Neuronal stem cell (in vitro differentiated cells): Measurements from ENCODE around the gene ADRB2.

Experiments used
- DNase-seq: peaks from one replicate; pipeline ENCODE4 v3.0.0-alpha.2; 2013; ENCODE audit warnings: low spot score
- H2AFZ ChIP-seq: one replicate; pipeline ENCODE4 v1.6.1; 2013; ENCODE audit warnings: mild to moderate bottlenecking, low read length, inconsistent platforms
- H2AK5ac ChIP-seq: 2 replicates; pipeline ENCODE4 v1.6.1; 2013; ENCODE audit warnings: low read depth, mild to moderate bottlenecking, inconsistent platforms, low read length, moderate library complexity, mixed read lengths
- H2BK120ac ChIP-seq: 2 replicates; pipeline ENCODE4 v1.6.1; 2013; ENCODE audit warnings: low read depth, mild to moderate bottlenecking, inconsistent platforms, low read length, moderate library complexity, mixed read lengths
- H2BK12ac ChIP-seq: one replicate; pipeline ENCODE4 v1.6.1; 2013; ENCODE audit warnings: low read length, inconsistent platforms
- H2BK15ac ChIP-seq: 2 replicates; pipeline ENCODE4 v1.6.1; 2013; ENCODE audit warnings: mild to moderate bottlenecking, low read length, inconsistent platforms, mixed read lengths
- H2BK5ac ChIP-seq: one replicate; pipeline ENCODE4 v1.6.1; 2013; ENCODE audit warnings: inconsistent platforms, mild to moderate bottlenecking, low read length, moderate library complexity
- H3K14ac ChIP-seq: one replicate; pipeline ENCODE4 v1.6.1; 2013; ENCODE audit warnings: low read length, inconsistent platforms
- H3K18ac ChIP-seq: 2 replicates; pipeline ENCODE4 v1.6.1; 2013; ENCODE audit warnings: low read length, inconsistent platforms
- H3K23ac ChIP-seq: 2 replicates; pipeline ENCODE4 v1.6.1; 2013; ENCODE audit warnings: low read depth, mild to moderate bottlenecking, mixed read lengths, low read length, inconsistent platforms; ENCODE audit not compliant: poor library complexity
- H3K27ac ChIP-seq: replicated peaks from 3 replicates; pipeline ENCODE4 v1.5.1; 2013; ENCODE audit warnings: low read length, inconsistent platforms
- H3K27me3 ChIP-seq, 3 experiments: 2 replicates each; pipeline ENCODE4 v1.6.1; 2013; ENCODE audit warnings: low read length in 3 of 3, mild to moderate bottlenecking in 2 of 3, inconsistent platforms in 1 of 3, low read depth in 1 of 3, mixed read lengths in 1 of 3, moderate library complexity in 1 of 3; ENCODE audit not compliant: control insufficient read depth in 3 of 3, insufficient read depth in 3 of 3
- H3K36me3 ChIP-seq, 2 donors: replicated peaks in 1 of 2; 2 replicates each; pipeline ENCODE4 v1.6.1; 2013; ENCODE audit warnings: low read length in 2 of 2; ENCODE audit not compliant: control insufficient read depth in 2 of 2, insufficient read depth in 2 of 2
- H3K4ac ChIP-seq: 2 replicates; pipeline ENCODE4 v1.6.1; 2013; ENCODE audit warnings: inconsistent platforms, mild to moderate bottlenecking, low read length, moderate library complexity
- H3K4me1 ChIP-seq, 2 donors: 1 replicate in 1 of 2; 2 replicates in 1 of 2; pipeline ENCODE4 v1.6.1; 2013; ENCODE audit warnings: low read length in 2 of 2, low read depth in 1 of 2; ENCODE audit not compliant: control insufficient read depth in 2 of 2, insufficient read depth in 1 of 2
- H3K4me2 ChIP-seq: one replicate; pipeline ENCODE4 v1.6.1; 2013; ENCODE audit warnings: mild to moderate bottlenecking, low read length, inconsistent platforms; ENCODE audit not compliant: insufficient read depth, poor library complexity, severe bottlenecking
- H3K4me3 ChIP-seq, 2 donors: 2 replicates each; pipeline ENCODE4 v1.5.1; 2013; ENCODE audit warnings: low read length in 2 of 2, mild to moderate bottlenecking in 2 of 2, inconsistent platforms in 1 of 2, moderate library complexity in 1 of 2
- H3K79me1 ChIP-seq: one replicate; pipeline ENCODE4 v1.6.1; 2013; ENCODE audit warnings: low read depth, mild to moderate bottlenecking, inconsistent platforms, low read length, moderate library complexity
- H3K9ac ChIP-seq: one replicate; pipeline ENCODE4 v1.6.1; 2013; ENCODE audit warnings: mild to moderate bottlenecking, low read depth, low read length, inconsistent platforms; ENCODE audit not compliant: poor library complexity
- H3K9me3 ChIP-seq, 2 donors: replicated peaks in 1 of 2; 2 replicates each; pipeline versions ENCODE3 to v1.6.1; 2013; ENCODE audit warnings: low read length in 2 of 2, mild to moderate bottlenecking in 2 of 2, inconsistent platforms in 1 of 2, low read depth in 1 of 2, mixed read lengths in 1 of 2, moderate library complexity in 1 of 2; ENCODE audit not compliant: control insufficient read depth in 2 of 2, insufficient read depth in 1 of 2
- H4K8ac ChIP-seq: one replicate; pipeline ENCODE4 v1.6.1; 2013; ENCODE audit warnings: low read depth, mild to moderate bottlenecking, inconsistent platforms, low read length, moderate library complexity
- H4K91ac ChIP-seq: one replicate; pipeline ENCODE4 v1.6.1; 2013; ENCODE audit warnings: low read length, low read depth, mild to moderate bottlenecking, inconsistent platforms; ENCODE audit not compliant: poor library complexity
- WGBS, 2 donors: extraction: QIAGEN DNeasy Blood & Tissue Kit; methylation state at CpG; one replicate each; pipeline ENCODE4 v1.1.7; 2013; ENCODE audit warnings: missing lambda C conversion rate in 2 of 2, mixed read lengths in 1 of 2; ENCODE audit not compliant: insufficient read length in 2 of 2, insufficient replicate concordance in 1 of 2; ENCODE audit errors: extremely low coverage in 2 of 2; 5-methylcytosine and 5-hydroxymethylcytosine counted together

The ADRB2 gene

DNA sequence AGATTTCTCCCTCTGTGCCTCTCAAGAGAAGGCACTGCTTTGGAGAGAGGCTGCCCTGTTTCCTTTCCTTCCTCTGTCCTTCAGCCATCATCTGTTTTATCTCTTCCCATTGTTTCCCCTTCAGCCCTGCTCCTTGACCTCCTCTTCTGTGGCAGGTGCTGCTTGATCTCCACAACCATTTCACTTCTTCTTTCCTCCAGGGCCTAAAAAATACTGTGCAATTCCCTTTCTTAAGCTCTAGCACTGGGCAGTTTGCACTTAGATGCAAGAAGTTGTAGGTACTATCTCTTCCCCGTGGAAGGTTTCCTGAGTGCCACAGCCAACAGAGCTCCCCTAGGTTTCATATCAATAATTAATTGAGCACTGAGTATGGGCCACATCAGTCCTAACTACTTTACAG, 8.8 kb upstream of the ADRB2 start:
- Histone ChIP-seq H3K4me2 (no peak overlapping the region), H3K4me3 (no peak overlapping the region), H2AK5ac (no peak overlapping the region), H3K9me3 (no peaks in the 10 kb centered on the region), H2BK12ac (no peak overlapping the region), H4K91ac (no peak overlapping the region), H4K8ac (no peak overlapping the region), H2BK120ac (no peak overlapping the region), H2BK15ac (no peak overlapping the region), H3K4ac (no peak overlapping the region), H3K27ac (no peak overlapping the region), H3K9ac (no peak overlapping the region), H2BK5ac (no peak overlapping the region), H3K4me1 (peaks cover 0 to 2% of the 10 kb centered on the region in 2 donors), H3K18ac (peak overlapping the region; percentile 40), H3K23ac (no peak overlapping the region), H2AFZ (no peak overlapping the region), H3K27me3 (no peaks in the 10 kb centered on the region), H3K79me1 (no peaks in the 10 kb centered on the region), H3K36me3 (no peaks in the 10 kb centered on the region), H3K14ac (no peak overlapping the region)
- DNase-seq: no peak
- WGBS, 2 donors: no CpG with 5 or more reads among the region's 1 CpG

DNA sequence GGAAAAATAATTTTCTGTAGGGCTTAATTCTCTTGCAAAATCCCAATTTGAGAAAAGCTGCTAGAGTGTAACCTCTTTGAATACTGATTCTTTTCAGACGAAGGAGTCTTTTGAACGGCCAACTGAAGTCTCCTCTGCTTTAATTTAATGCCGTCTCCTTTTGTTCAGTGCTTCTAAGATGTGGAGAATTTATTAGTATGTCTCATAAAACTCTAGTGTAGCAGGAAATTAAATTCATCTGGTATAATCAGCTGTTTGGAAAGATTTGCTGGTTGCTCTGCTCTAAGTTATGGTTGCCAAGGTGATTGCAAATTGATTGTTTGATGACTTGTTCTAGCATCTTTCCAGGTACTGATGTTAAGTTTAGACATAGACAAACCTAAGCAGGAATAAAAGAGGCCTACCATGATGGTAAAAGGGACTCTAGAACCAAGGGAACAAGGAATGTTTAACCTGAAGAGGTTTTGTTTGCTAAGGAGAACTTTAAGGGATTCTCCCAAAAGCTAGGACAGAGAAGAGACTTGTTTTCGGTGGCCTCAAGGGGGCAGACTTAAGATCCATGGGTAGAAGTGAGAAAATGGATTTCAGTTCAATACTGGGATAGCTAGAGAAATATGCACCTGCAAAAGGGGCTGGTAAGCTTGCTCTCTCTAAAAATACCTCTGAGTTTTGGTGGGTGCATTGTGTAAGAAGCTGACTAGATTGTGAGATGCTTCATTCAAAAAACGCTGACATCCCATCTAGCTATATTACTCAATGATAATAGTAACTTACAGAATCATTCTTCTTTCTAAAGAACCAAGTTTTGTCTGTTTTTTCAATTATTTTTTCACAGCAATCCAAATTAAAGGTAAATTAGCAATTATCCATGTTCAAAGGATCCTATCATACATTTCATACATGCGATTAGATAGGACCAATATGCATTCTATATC, 5.7 kb upstream of the ADRB2 start:
- peak; percentile 14 for DNase-seq
- no peak overlapping the region for H4K91ac ChIP-seq
- H3K4me1 ChIP-seq: peaks cover 0 to 3% of the 10 kb centered on the region in 2 donors
- no peaks in the 10 kb centered on the region for H3K9me3 ChIP-seq
- H2AFZ ChIP-seq: no peak overlapping the region
- H2BK120ac ChIP-seq: no peak overlapping the region
- no peaks in the 10 kb centered on the region for H3K36me3 ChIP-seq
- no peak overlapping the region for H3K23ac ChIP-seq
- H3K9ac ChIP-seq: no peak overlapping the region
- no peak overlapping the region for H2BK12ac ChIP-seq
- H3K27me3 ChIP-seq: peaks cover 0 to 8% (median 3%) of the 10 kb centered on the region in 3 experiments
- no peak overlapping the region for H2BK5ac ChIP-seq
- H2AK5ac ChIP-seq: no peak overlapping the region
- H3K14ac ChIP-seq: no peak overlapping the region
- WGBS, 2 donors: no CpG with 5 or more reads among the region's 6 CpGs
- no peak overlapping the region for H3K4ac ChIP-seq
- no peak overlapping the region for H2BK15ac ChIP-seq
- H3K27ac ChIP-seq: no peak overlapping the region
- H3K79me1 ChIP-seq: no peaks in the 10 kb centered on the region
- H3K18ac ChIP-seq: no peak overlapping the region
- H3K4me2 ChIP-seq: no peak overlapping the region
- no peak overlapping the region for H4K8ac ChIP-seq
- no peak overlapping the region for H3K4me3 ChIP-seq

DNA sequence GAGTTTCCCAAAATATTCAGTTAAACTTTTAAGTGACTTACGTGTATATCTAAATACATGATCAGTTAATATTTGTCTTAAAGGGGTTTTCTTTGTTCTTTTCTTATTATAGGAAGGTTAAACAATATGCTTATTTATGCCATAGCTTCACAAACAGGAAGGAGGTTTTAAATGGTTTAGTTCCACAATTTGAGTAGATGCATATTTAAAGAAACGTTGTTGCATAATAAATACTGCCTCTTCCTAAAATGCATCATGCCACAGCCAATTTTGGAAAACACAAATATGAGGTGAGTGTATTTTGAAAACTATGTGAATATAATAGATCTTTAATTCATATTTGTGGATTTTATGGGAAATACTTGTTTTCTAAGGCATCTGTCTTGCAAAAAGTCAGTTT, 2.5 kb upstream of the ADRB2 start:
- no CpG with 5 or more reads among the region's 2 CpGs for WGBS, 2 donors
- no peak overlapping the region for H3K4me3 ChIP-seq
- H3K4me1 ChIP-seq: peaks cover 4 to 6% of the 10 kb centered on the region in 2 donors
- H2AK5ac ChIP-seq: no peak overlapping the region
- no peak overlapping the region for H2BK12ac ChIP-seq
- H3K4ac ChIP-seq: no peak overlapping the region
- no peak overlapping the region for H4K91ac ChIP-seq
- no peak overlapping the region for H2BK5ac ChIP-seq
- no peak overlapping the region for H2AFZ ChIP-seq
- H3K36me3 ChIP-seq: no peaks in the 10 kb centered on the region
- H3K4me2 ChIP-seq: no peak overlapping the region
- H3K18ac ChIP-seq: no peak overlapping the region
- H3K27ac ChIP-seq: no peak overlapping the region
- H3K9ac ChIP-seq: no peak overlapping the region
- no peak overlapping the region for H2BK120ac ChIP-seq
- no peak overlapping the region for H2BK15ac ChIP-seq
- H3K79me1 ChIP-seq: peaks cover 4% of the 10 kb centered on the region
- no peak overlapping the region for H4K8ac ChIP-seq
- peaks cover 0 to 4% of the 10 kb centered on the region in 2 donors for H3K9me3 ChIP-seq
- no peak for DNase-seq
- H3K27me3 ChIP-seq: peaks cover 4 to 32% (median 18%) of the 10 kb centered on the region in 3 experiments
- no peak overlapping the region for H3K14ac ChIP-seq
- H3K23ac ChIP-seq: no peak overlapping the region

GRCh38 chr5:148825716-148826052, 727 bp upstream of the ADRB2 start:
- Histone ChIP-seq H2AFZ (peak overlapping the region; percentile 90), H2BK120ac (no peak overlapping the region), H4K8ac (no peak overlapping the region), H3K9me3 (peaks cover 0 to 4% of the 10 kb centered on the region in 2 donors), H3K27me3 (peaks cover 4 to 32% (median 20%) of the 10 kb centered on the region in 3 experiments), H3K4me1 (peaks cover 4 to 6% of the 10 kb centered on the region in 2 donors), H3K18ac (peak overlapping the region; percentile 25), H3K36me3 (no peaks in the 10 kb centered on the region), H3K27ac (no peak overlapping the region), H4K91ac (no peak overlapping the region), H3K23ac (no peak overlapping the region), H2BK5ac (no peak overlapping the region), H3K9ac (peak overlapping the region; percentile 80), H2AK5ac (no peak overlapping the region), H3K4me2 (peak overlapping the region; percentile 96), H3K14ac (no peak overlapping the region), H3K4me3 (peak overlapping the region; percentile 36 to 78), H3K79me1 (peaks cover 4% of the 10 kb centered on the region), H3K4ac (no peak overlapping the region), H2BK15ac (no peak overlapping the region), H2BK12ac (no peak overlapping the region)
- WGBS, 2 donors: no CpG with 5 or more reads among the region's 9 CpGs
- DNase-seq: peak; percentile 29
